SK-N-SH (cell line): ENCODE data around the gene GALT. TPM values are rescaled to one million over a fixed set of nuclear protein-coding genes. Genes with fewer than 3 reads are reported as not detected.

Experiments used
- CTCF ChIA-PET: fragments of 300-600, 350-600 bp; formaldehyde crosslinking; extraction: SDS; loops from one replicate; lab custom pipeline; 2021; lab: Yijun Ruan, JAX
- POLR2A ChIA-PET: fragments of 350-600 bp; sonication (Branson Sonifier 250); formaldehyde crosslinking; extraction: SDS; loops from one replicate; lab custom pipeline; 2020; ENCODE audit warnings: antibody characterized with exemption, inconsistent platforms; lab: Yijun Ruan, JAX
- DNase-seq: peaks from one replicate; pipeline ENCODE4 v3.0.0; 2012
- H2AFZ ChIP-seq: fragments of 200-600 bp; sonication (generic); 2 replicates; pipeline ENCODE4 v1.8.1; 2016; ENCODE audit warnings: antibody characterized with exemption, mild to moderate bottlenecking, low read depth
- H3F3A ChIP-seq: fragments of 200-600 bp; sonication (generic); replicated peaks from 2 replicates; pipeline ENCODE3; 2016; ENCODE audit warnings: antibody characterized with exemption, mild to moderate bottlenecking; ENCODE audit not compliant: insufficient read depth
- H3K27ac ChIP-seq, 2 experiments: fragments of 200-500 bp in 1 of 2; fragments of 200-600 bp in 1 of 2; sonication (Bioruptor generic) in 1 of 2; sonication (generic), shearing (Covaris generic) in 1 of 2; 2 replicates each; pipeline versions ENCODE4 v1.5.1 to v1.6.1; 2014 to 2016; ENCODE audit warnings: low read depth in 2 of 2, inconsistent platforms in 1 of 2, low read length in 1 of 2, mild to moderate bottlenecking in 1 of 2, mixed read lengths in 1 of 2
- H3K27me3 ChIP-seq: fragments of 200-600 bp; sonication (generic), shearing (Covaris generic); 2 replicates; pipeline ENCODE4 v1.6.1; 2016; ENCODE audit warnings: mixed run types; ENCODE audit not compliant: insufficient read depth
- H3K36me3 ChIP-seq, 2 experiments: fragments of 200-500 bp in 1 of 2; fragments of 200-600 bp in 1 of 2; sonication (Bioruptor generic) in 1 of 2; sonication (generic) in 1 of 2; replicated peaks in 1 of 2; 2 replicates each; pipeline versions ENCODE3 to v1.5.1; 2014 to 2016; ENCODE audit warnings: low read length in 1 of 2, mild to moderate bottlenecking in 1 of 2; ENCODE audit not compliant: insufficient read depth in 2 of 2, control insufficient read depth in 1 of 2
- H3K4me1 ChIP-seq, 2 experiments: fragments of 200-500 bp in 1 of 2; fragments of 200-600 bp in 1 of 2; sonication (Bioruptor generic) in 1 of 2; sonication (generic), shearing (Covaris generic) in 1 of 2; 2 replicates each; pipeline versions ENCODE4 v1.5.1 to v1.6.1; 2014 to 2016; ENCODE audit warnings: low read depth in 1 of 2, low read length in 1 of 2, mixed run types in 1 of 2; ENCODE audit not compliant: insufficient read depth in 2 of 2, control insufficient read depth in 1 of 2
- H3K4me2 ChIP-seq: fragments of 200-600 bp; sonication (generic), shearing (Covaris generic); 2 replicates; pipeline ENCODE4 v1.6.1; 2017; ENCODE audit warnings: mixed run types
- H3K4me3 ChIP-seq, 2 experiments: fragments of 200-500 bp in 1 of 2; fragments of 200-600 bp in 1 of 2; sonication (Bioruptor generic) in 1 of 2; sonication (generic), shearing (Covaris generic) in 1 of 2; 2 replicates each; pipeline versions ENCODE4 v1.5.1 to v1.8.1; 2014 to 2016; ENCODE audit warnings: low read depth in 2 of 2, inconsistent platforms in 1 of 2, low read length in 1 of 2, mild to moderate bottlenecking in 1 of 2, mixed read lengths in 1 of 2, moderate library complexity in 1 of 2
- H3K79me2 ChIP-seq: fragments of 200-600 bp; sonication (generic); 2 replicates; pipeline ENCODE4 v1.8.1; 2017; ENCODE audit warnings: mild to moderate bottlenecking; ENCODE audit not compliant: insufficient read depth
- H3K9ac ChIP-seq: fragments of 200-600 bp; sonication (generic); 2 replicates; pipeline ENCODE4 v1.6.1; 2017; ENCODE audit warnings: mixed run types
- H3K9me2 ChIP-seq: fragments of 200-600 bp; sonication (generic); 2 replicates; pipeline ENCODE4 v1.6.1; 2017; ENCODE audit warnings: mixed run types
- H3K9me3 ChIP-seq: fragments of 200-600 bp; sonication (generic); 2 replicates; pipeline ENCODE4 v1.6.1; 2017; ENCODE audit warnings: mixed run types, mild to moderate bottlenecking, moderate library complexity
- H4K20me1 ChIP-seq: fragments of 200-600 bp; sonication (generic); 2 replicates; pipeline ENCODE4 v1.6.1; 2017; ENCODE audit warnings: mild to moderate bottlenecking, mixed run types; ENCODE audit not compliant: insufficient read depth
- CHD2 ChIP-seq: fragments of 150-350 bp; IDR thresholded peaks from 2 replicates; pipeline ENCODE4 v1.6.1; 2018; ENCODE audit warnings: low read length; ENCODE audit not compliant: partially characterized antibody
- EP300 ChIP-seq, 2 experiments: IDR thresholded peaks; 2 replicates each; pipeline versions ENCODE4 v1.4.0 to v1.6.1; 2012; ENCODE audit warnings: borderline replicate concordance in 1 of 2, low read depth in 1 of 2, low read length in 1 of 2
- EZH2phosphoT487 ChIP-seq: fragments of 200-600 bp; sonication (generic); IDR thresholded peaks from 2 replicates; pipeline ENCODE4 v1.6.1; 2017; ENCODE audit warnings: low read depth, mixed run types, mild to moderate bottlenecking, antibody characterized with exemption, moderate library complexity, borderline replicate concordance
- FOXM1 ChIP-seq: IDR thresholded peaks from 2 replicates; pipeline ENCODE4 v1.4.0; 2012; ENCODE audit warnings: low read depth, mild to moderate bottlenecking
- GATA2 ChIP-seq: sonication (generic); formaldehyde crosslinking; IDR thresholded peaks from 2 replicates; pipeline ENCODE4 v1.5.0; 2020; ENCODE audit warnings: mild to moderate bottlenecking, missing genetic modification reagents
- IRF3 ChIP-seq: fragments of 150-350 bp; IDR thresholded peaks from 2 replicates; pipeline ENCODE4 v1.6.1; 2016; ENCODE audit warnings: mild to moderate bottlenecking, low read depth, low read length
- JUND ChIP-seq: IDR thresholded peaks from 2 replicates; pipeline ENCODE4 v1.4.0; 2012
- MEF2A ChIP-seq: IDR thresholded peaks from 2 replicates; pipeline ENCODE4 v1.4.0; 2012; ENCODE audit warnings: low read depth, borderline replicate concordance
- NRF1 ChIP-seq: IDR thresholded peaks from 2 replicates; pipeline ENCODE4 v1.6.1; 2012; ENCODE audit warnings: low read depth, mild to moderate bottlenecking, low read length
- RAD21 ChIP-seq: IDR thresholded peaks from 2 replicates; pipeline ENCODE4 v1.6.1; 2012; ENCODE audit warnings: mild to moderate bottlenecking, low read length
- RFX5 ChIP-seq: IDR thresholded peaks from 2 replicates; pipeline ENCODE4 v1.6.1; 2012; ENCODE audit warnings: mild to moderate bottlenecking, improper control_type of control experiment, low read length
- TAF1 ChIP-seq: IDR thresholded peaks from 2 replicates; pipeline ENCODE4 v1.6.1; 2012; ENCODE audit warnings: low read depth, mild to moderate bottlenecking, low read length, moderate library complexity, borderline replicate concordance
- TCF12 ChIP-seq: IDR thresholded peaks from 2 replicates; pipeline ENCODE4 v1.4.0; 2012
- TEAD4 ChIP-seq: IDR thresholded peaks from 2 replicates; pipeline ENCODE4 v1.4.0; 2012; ENCODE audit warnings: mild to moderate bottlenecking, borderline replicate concordance; ENCODE audit not compliant: insufficient read depth
- YY1 ChIP-seq: IDR thresholded peaks from 2 replicates; pipeline ENCODE4 v1.4.0; 2012; ENCODE audit warnings: low read depth, mild to moderate bottlenecking
- ZBTB33 ChIP-seq: IDR thresholded peaks from 2 replicates; pipeline ENCODE4 v1.4.0; 2012; ENCODE audit warnings: low read depth, borderline replicate concordance
- WGBS: methylation state at CpG from one replicate; pipeline ENCODE4 v1.1.6; 2017; ENCODE audit warnings: low lambda C conversion rate; 5-methylcytosine and 5-hydroxymethylcytosine counted together
- polyA plus RNA-seq, 3 experiments: library from polyadenylated mRNA; depleted of rRNA; stranded (reverse); fragments of >200 nt; gene quantifications; 2 replicates each; pipeline ENCODE4 v1.2.3, GENCODE V29; 2012
- TF ChIP-seq, protein P1 (sequence below): IDR thresholded peaks from 2 replicates; pipeline ENCODE4 v1.4.0; 2012; ENCODE audit warnings: low read depth, borderline replicate concordance
- TF ChIP-seq, protein P2 (sequence below): fragments of 200-600 bp; sonication (generic); IDR thresholded peaks from 2 replicates; pipeline ENCODE4 v1.6.1; 2017; ENCODE audit warnings: antibody characterized with exemption, mild to moderate bottlenecking, moderate library complexity
- TF ChIP-seq, protein P3 (sequence below): IDR thresholded peaks from 2 replicates; pipeline ENCODE4 v1.4.0; 2012; ENCODE audit warnings: low read depth
- TF ChIP-seq, protein P4 (sequence below): IDR thresholded peaks from 2 replicates; pipeline ENCODE4 v1.6.1; 2012; ENCODE audit warnings: mild to moderate bottlenecking, low read depth, low read length, moderate library complexity

GALT gene
- polyA plus RNA-seq, 1 of the 3 experiments (the other 2 are of a cell fraction), result 45.9 TPM

DNA sequence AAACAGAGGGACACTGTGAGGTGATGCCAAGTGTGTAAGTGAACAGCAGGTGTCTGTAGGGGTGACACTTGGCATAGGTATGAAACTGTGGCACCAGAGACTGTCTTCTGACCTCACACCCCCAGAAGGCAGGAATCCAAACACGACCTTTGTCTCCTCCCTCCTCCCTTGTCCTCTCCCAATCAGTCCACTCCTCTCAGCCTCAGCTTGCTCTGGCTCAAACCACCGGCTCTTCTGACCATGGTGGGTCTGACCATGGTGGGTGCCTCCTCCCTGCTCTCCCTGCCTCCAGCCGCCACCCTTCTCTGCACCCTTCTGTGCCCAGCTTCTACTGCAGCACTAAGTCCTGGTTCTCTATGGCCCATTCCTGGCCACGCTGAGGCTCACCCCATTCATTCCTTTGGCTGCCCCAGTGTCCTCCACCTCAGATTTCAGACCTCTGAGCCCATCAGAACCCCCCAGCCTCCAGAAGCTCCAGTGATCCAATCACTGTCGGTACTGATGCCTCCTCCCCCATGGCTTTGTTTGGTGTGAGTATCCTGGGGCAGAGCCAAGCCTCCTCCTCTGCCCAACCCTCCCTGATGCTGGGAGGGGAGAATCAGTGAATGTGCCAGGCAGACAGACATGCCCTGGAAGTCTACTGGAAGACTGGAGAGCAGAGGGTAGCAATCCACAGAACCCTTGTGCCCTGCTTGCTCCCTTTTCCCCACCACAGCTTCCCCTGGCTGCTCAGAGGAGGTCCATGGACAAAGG is 15.9 kb upstream of the GALT start:
- H3K9me2 ChIP-seq, result no peaks in the 10 kb centered on the region
- 60% methylated on average over 5 of the region's 5 CpGs for WGBS
- 0 out of 2 replicates have a peak, but pooled peaks cover 3% of the 10 kb centered on the region for H4K20me1 ChIP-seq
- no peak overlapping the region for H2AFZ ChIP-seq
- H3K9ac ChIP-seq, result no peak overlapping the region
- TF ChIP-seq GATA2 (CRISPR knock-in tag) (no peak), CHD2 (no peak), TAF1 (no peak), EP300 (IDR thresholded peaks at IDR 0.05; ENCODE audit: borderline replicate concordance in 1 of 2, low read depth in 1 of 2, low read length in 1 of 2) (no peak), EZH2phosphoT487 (no peak), MEF2A (no peak), YY1 (no peak), TCF12 (no peak), ZBTB33 (no peak), RFX5 (no peak), NRF1 (no peak), TEAD4 (no peak), FOXM1 (no peak), RAD21 (no peak), JUND (no peak), IRF3 (no peak)
- TF ChIP-seq, protein P1, sequence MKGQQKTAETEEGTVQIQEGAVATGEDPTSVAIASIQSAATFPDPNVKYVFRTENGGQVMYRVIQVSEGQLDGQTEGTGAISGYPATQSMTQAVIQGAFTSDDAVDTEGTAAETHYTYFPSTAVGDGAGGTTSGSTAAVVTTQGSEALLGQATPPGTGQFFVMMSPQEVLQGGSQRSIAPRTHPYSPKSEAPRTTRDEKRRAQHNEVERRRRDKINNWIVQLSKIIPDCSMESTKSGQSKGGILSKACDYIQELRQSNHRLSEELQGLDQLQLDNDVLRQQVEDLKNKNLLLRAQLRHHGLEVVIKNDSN, result no peak
- TF ChIP-seq, protein P2, sequence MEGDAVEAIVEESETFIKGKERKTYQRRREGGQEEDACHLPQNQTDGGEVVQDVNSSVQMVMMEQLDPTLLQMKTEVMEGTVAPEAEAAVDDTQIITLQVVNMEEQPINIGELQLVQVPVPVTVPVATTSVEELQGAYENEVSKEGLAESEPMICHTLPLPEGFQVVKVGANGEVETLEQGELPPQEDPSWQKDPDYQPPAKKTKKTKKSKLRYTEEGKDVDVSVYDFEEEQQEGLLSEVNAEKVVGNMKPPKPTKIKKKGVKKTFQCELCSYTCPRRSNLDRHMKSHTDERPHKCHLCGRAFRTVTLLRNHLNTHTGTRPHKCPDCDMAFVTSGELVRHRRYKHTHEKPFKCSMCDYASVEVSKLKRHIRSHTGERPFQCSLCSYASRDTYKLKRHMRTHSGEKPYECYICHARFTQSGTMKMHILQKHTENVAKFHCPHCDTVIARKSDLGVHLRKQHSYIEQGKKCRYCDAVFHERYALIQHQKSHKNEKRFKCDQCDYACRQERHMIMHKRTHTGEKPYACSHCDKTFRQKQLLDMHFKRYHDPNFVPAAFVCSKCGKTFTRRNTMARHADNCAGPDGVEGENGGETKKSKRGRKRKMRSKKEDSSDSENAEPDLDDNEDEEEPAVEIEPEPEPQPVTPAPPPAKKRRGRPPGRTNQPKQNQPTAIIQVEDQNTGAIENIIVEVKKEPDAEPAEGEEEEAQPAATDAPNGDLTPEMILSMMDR, result no peak
- TF ChIP-seq, protein P3, sequence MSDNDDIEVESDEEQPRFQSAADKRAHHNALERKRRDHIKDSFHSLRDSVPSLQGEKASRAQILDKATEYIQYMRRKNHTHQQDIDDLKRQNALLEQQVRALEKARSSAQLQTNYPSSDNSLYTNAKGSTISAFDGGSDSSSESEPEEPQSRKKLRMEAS, result no peak
- TF ChIP-seq, protein P4, sequence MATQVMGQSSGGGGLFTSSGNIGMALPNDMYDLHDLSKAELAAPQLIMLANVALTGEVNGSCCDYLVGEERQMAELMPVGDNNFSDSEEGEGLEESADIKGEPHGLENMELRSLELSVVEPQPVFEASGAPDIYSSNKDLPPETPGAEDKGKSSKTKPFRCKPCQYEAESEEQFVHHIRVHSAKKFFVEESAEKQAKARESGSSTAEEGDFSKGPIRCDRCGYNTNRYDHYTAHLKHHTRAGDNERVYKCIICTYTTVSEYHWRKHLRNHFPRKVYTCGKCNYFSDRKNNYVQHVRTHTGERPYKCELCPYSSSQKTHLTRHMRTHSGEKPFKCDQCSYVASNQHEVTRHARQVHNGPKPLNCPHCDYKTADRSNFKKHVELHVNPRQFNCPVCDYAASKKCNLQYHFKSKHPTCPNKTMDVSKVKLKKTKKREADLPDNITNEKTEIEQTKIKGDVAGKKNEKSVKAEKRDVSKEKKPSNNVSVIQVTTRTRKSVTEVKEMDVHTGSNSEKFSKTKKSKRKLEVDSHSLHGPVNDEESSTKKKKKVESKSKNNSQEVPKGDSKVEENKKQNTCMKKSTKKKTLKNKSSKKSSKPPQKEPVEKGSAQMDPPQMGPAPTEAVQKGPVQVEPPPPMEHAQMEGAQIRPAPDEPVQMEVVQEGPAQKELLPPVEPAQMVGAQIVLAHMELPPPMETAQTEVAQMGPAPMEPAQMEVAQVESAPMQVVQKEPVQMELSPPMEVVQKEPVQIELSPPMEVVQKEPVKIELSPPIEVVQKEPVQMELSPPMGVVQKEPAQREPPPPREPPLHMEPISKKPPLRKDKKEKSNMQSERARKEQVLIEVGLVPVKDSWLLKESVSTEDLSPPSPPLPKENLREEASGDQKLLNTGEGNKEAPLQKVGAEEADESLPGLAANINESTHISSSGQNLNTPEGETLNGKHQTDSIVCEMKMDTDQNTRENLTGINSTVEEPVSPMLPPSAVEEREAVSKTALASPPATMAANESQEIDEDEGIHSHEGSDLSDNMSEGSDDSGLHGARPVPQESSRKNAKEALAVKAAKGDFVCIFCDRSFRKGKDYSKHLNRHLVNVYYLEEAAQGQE, result no peak
- no peaks in the 10 kb centered on the region for H3F3A ChIP-seq
- H3K4me3 ChIP-seq, result no peak overlapping the region
- peaks cover 4% of the 10 kb centered on the region; the same call in 1 of the 2 replicates for H3K79me2 ChIP-seq
- H3K9me3 ChIP-seq, result no peaks in the 10 kb centered on the region
- DNase-seq, result no peak
- no peak overlapping the region for H3K4me2 ChIP-seq
- peaks cover 21% of the 10 kb centered on the region; the same call in 1 of the 2 replicates for H3K27me3 ChIP-seq
- H3K27ac ChIP-seq, result no peak overlapping the region
- ChIA-PET POLR2A (no interaction called here), CTCF (interaction anchor here (1.2 to 12.3 kb wide), 8 partner anchors 16 to 83 kb away, joined by 4 to 256 read pairs (median 6); partner anchors contain the start of genes GALT and RPP25L)
- H3K4me1 ChIP-seq, result peaks cover 0 to 10% of the 10 kb centered on the region in 2 experiments; a peak in 1 of 4 replicates
- H3K36me3 ChIP-seq, result peaks cover 0 to 5% of the 10 kb centered on the region in 2 experiments
